Ascending aorta (tissue), 2 donors: Measurements from ENCODE around the gene KLHL1. TPM values are rescaled to one million over a fixed set of nuclear protein-coding genes. Genes with fewer than 3 reads are reported as not detected.

ENCODE experiments used
- DNase-seq, 2 donors: peaks; one replicate each; pipeline ENCODE4 v3.0.0-alpha.2; 2019; ENCODE audit warnings: low spot score in 2 of 2
- H3K27ac ChIP-seq, 2 donors: fragments of 200-600 bp; sonication (generic); one replicate each; pipeline ENCODE4 v1.5.1; 2016 to 2017; ENCODE audit warnings: mild to moderate bottlenecking in 1 of 2
- H3K27me3 ChIP-seq: fragments of 200-600 bp; sonication (generic); one replicate; pipeline ENCODE4 v1.5.1; 2017
- H3K36me3 ChIP-seq, 2 donors: fragments of 200-600 bp; sonication (generic); one replicate each; pipeline ENCODE4 v1.5.1; 2016
- H3K4me1 ChIP-seq, 2 donors: fragments of 200-600 bp; sonication (generic); one replicate each; pipeline ENCODE4 v1.5.1; 2016 to 2017; ENCODE audit warnings: mild to moderate bottlenecking in 1 of 2
- H3K4me3 ChIP-seq, 2 donors: fragments of 200-600 bp; sonication (generic); one replicate each; pipeline ENCODE4 v1.5.1; 2016 to 2017; ENCODE audit warnings: mild to moderate bottlenecking in 1 of 2
- H3K9me3 ChIP-seq, 2 donors: fragments of 200-600 bp; sonication (generic); one replicate each; pipeline ENCODE4 v1.5.1; 2016
- CTCF ChIP-seq, 3 experiments: fragments of 200-600 bp in 2 of 3; fragments of 450-650 bp in 1 of 3; sonication (generic) in 2 of 3; IDR thresholded peaks; one replicate each; pipeline ENCODE4 v1.5.1; 2016 to 2019; ENCODE audit warnings: antibody characterized with exemption in 3 of 3, mild to moderate bottlenecking in 1 of 3, moderate library complexity in 1 of 3
- intact Hi-C: fragments of 100-400 bp; cut with DNase I; formaldehyde crosslinking; loops from one replicate; pipeline ENCODE4 v1.15.1; 2023
- total RNA-seq: library from RNA; depleted of rRNA; stranded (reverse); fragments of >200 nt; gene quantifications from one replicate; pipeline ENCODE4 v1.1.0, GENCODE V29; 2016

The KLHL1 gene
- total RNA-seq, 1 donor from 2014 or later: not detected

DNA sequence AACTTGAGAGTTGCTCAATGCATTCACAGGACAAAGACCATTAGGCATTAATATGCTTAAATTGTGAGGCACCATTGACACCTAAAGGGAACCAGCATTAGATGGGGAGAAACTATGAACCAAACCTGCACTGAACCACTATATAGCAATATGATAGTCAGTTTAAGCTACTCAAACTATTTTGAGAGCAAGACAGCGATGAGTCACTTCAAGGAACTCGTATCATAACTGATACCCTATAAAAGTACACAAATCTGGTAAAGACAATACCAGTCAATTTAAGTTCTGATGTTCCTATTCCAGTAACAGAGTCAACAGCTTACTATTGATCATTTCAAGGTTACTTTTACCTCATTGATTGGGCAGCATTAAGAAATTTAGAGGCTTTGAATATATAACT is 151.9 kb downstream of the KLHL1 start:
- no peak for TF ChIP-seq CTCF (IDR thresholded peaks at IDR 0.05)
- H3K27ac ChIP-seq: no peak overlapping the region
- intact Hi-C loops: no loop called here
- H3K4me3 ChIP-seq: no peak overlapping the region
- no peaks in the 10 kb centered on the region for H3K27me3 ChIP-seq
- H3K36me3 ChIP-seq: no peaks in the 10 kb centered on the region
- DNase-seq: no peak
- H3K9me3 ChIP-seq: no peaks in the 10 kb centered on the region
- no peaks in the 10 kb centered on the region for H3K4me1 ChIP-seq

GRCh38 chr13:69955271-69955670 is 153.0 kb downstream of the KLHL1 start:
- DNase-seq: no peak
- H3K9me3 ChIP-seq: no peaks in the 10 kb centered on the region
- H3K27ac ChIP-seq: no peak overlapping the region
- no peaks in the 10 kb centered on the region for H3K4me1 ChIP-seq
- no peak for TF ChIP-seq CTCF (IDR thresholded peaks at IDR 0.05)
- intact Hi-C loops: no loop called here
- H3K27me3 ChIP-seq: no peaks in the 10 kb centered on the region
- H3K36me3 ChIP-seq: no peaks in the 10 kb centered on the region
- no peak overlapping the region for H3K4me3 ChIP-seq

DNA sequence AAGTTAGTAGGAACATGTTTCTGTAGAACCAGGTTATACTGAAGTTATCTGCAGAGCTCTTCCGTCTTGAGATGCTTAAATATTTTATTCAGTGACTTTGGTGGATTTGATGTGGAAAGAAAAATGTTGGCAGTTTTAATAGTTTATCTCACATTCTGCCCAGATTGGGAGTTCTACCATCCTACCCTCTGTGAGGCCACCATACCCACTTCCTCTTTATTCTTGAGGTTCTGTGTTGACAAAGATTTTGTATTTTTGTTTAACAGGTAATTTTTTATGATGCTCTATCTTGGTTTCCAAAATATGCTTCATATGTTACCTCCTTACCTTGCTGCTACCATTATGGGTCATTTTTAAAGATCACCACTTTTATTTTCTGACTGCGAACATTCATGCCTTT is 156.8 kb downstream of the KLHL1 start:
- no peaks in the 10 kb centered on the region for H3K36me3 ChIP-seq
- no peak for TF ChIP-seq CTCF (IDR thresholded peaks at IDR 0.05)
- no peak overlapping the region for H3K4me3 ChIP-seq
- H3K27me3 ChIP-seq: no peaks in the 10 kb centered on the region
- no peaks in the 10 kb centered on the region for H3K4me1 ChIP-seq
- intact Hi-C loops: no loop called here
- H3K9me3 ChIP-seq: no peaks in the 10 kb centered on the region
- H3K27ac ChIP-seq: no peak overlapping the region
- no peak for DNase-seq

DNA sequence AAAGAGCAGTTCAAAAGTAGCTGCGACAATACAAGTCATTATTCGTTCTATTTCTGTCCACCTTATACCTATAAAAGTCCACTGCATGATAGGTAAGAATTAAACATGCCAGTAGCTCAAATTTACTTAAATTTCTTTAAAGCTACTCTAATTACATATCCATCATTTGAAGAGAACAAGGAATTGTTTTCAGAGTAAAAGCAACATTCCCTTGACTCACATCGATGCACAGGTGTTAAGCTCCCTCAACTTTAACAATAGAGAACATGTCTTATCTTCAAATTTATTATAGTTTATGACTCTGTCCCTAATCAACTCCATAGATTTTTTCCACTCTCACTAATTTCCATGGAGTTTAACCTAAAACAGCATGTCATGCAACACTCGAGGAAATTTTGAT is 158.1 kb downstream of the KLHL1 start:
- H3K36me3 ChIP-seq: no peaks in the 10 kb centered on the region
- no peak for DNase-seq
- TF ChIP-seq CTCF (IDR thresholded peaks at IDR 0.05): no peak
- no peak overlapping the region for H3K27ac ChIP-seq
- no peak overlapping the region for H3K4me3 ChIP-seq
- intact Hi-C loops: no loop called here
- no peaks in the 10 kb centered on the region for H3K9me3 ChIP-seq
- no peaks in the 10 kb centered on the region for H3K4me1 ChIP-seq
- no peaks in the 10 kb centered on the region for H3K27me3 ChIP-seq

GRCh38 chr13:69948016-69948415 is 160.2 kb downstream of the KLHL1 start:
- no peaks in the 10 kb centered on the region for H3K27me3 ChIP-seq
- DNase-seq: no peak
- H3K9me3 ChIP-seq: no peaks in the 10 kb centered on the region
- intact Hi-C loops: no loop called here
- H3K4me1 ChIP-seq: no peaks in the 10 kb centered on the region
- H3K36me3 ChIP-seq: no peaks in the 10 kb centered on the region
- no peak for TF ChIP-seq CTCF (IDR thresholded peaks at IDR 0.05)
- H3K4me3 ChIP-seq: no peak overlapping the region
- no peak overlapping the region for H3K27ac ChIP-seq

DNA sequence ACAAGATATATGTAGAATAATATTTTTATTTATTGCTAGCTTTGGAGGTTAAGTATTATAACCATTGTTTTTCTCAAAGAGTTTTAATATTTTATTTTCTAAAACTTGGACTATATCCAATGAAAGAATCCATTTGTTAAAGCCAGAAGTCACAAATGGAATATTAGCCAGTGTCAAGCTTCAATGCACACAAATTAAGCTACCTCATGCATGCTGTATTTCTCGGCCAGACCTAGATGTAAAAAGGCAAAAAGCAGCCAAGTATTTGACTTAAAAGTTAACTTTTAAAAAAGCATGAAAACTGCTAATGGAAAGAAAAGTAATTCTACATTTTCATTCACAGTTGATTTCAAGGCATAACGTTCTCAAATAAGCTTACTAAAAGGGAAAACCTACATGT is 160.7 kb downstream of the KLHL1 start:
- no peak for TF ChIP-seq CTCF (IDR thresholded peaks at IDR 0.05)
- H3K4me1 ChIP-seq: no peaks in the 10 kb centered on the region
- H3K9me3 ChIP-seq: no peaks in the 10 kb centered on the region
- H3K36me3 ChIP-seq: no peaks in the 10 kb centered on the region
- H3K4me3 ChIP-seq: no peak overlapping the region
- no peak for DNase-seq
- H3K27ac ChIP-seq: no peak overlapping the region
- intact Hi-C loops: no loop called here
- H3K27me3 ChIP-seq: no peaks in the 10 kb centered on the region
